ENCODE results near the gene BAZ1A. TPM values are rescaled to one million over a fixed set of nuclear protein-coding genes. Genes with fewer than 3 reads are reported as not detected.
A peak's percentile ranks its signal among the peaks of the same experiment; 100 is the strongest.

Gene BAZ1A
- 10 to 100 TPM; 34.1 to 65.3 (median 61.0) TPM for total RNA-seq

- peak; percentile 56 to 63 for DNase-seq (ENCODE audit: low spot score in 2 of 2)
- intact Hi-C loops (cut with DNase I; ENCODE audit: low total_unique reads) = no loop called here
- Histone ChIP-seq H3K9me3 (no peaks in the 10 kb centered on the region), H3K4me1 (no peaks in the 10 kb centered on the region), H3K4me3 (peak within 1 kb of the TSS; percentile 70 to 92 (median 78)), H3K27me3 (no peaks in the 10 kb centered on the region), H3K27ac (peak within 1 kb of the TSS; percentile 98 to 100), H3K36me3 (no peaks in the 10 kb centered on the region)
- TF ChIP-seq POLR2AphosphoS5 (IDR thresholded peaks at IDR 0.05) (peak; percentile 83 to 92 (median 88)), POLR2A (IDR thresholded peaks at IDR 0.05) (peak; percentile 77), CTCF (IDR thresholded peaks at IDR 0.05) (peak in 2 of 3 donors; percentile 20 to 35)
Observed at GRCh38 chr14:34875031-34875922, at the start of gene BAZ1A. Gene BAZ1A, minus strand, starts transcription at chr14:34875360. Its CDS starts 756 bp downstream, at chr14:34874604.

- Histone ChIP-seq H3K4me1 (no peaks in the 10 kb centered on the region), H3K27me3 (no peaks in the 10 kb centered on the region), H3K4me3 (no peak overlapping the region), H3K9me3 (no peaks in the 10 kb centered on the region), H3K27ac (no peak overlapping the region), H3K36me3 (no peaks in the 10 kb centered on the region)
- intact Hi-C loops (cut with DNase I; ENCODE audit: low total_unique reads) = no loop called here
- no peak for DNase-seq (ENCODE audit: low spot score in 2 of 2)
- TF ChIP-seq POLR2AphosphoS5 (IDR thresholded peaks at IDR 0.05) = no peak
- no peak for TF ChIP-seq POLR2A (IDR thresholded peaks at IDR 0.05)
- no peak for TF ChIP-seq CTCF (IDR thresholded peaks at IDR 0.05)
Observed at GRCh38 chr14:34920339-34920738, 45.2 kb upstream of the BAZ1A start.

GRCh38 chr14:34913619-34914018 is 38.5 kb upstream of the BAZ1A start:
- no peak for DNase-seq (ENCODE audit: low spot score in 2 of 2)
- TF ChIP-seq CTCF (IDR thresholded peaks at IDR 0.05) (no peak), POLR2A (IDR thresholded peaks at IDR 0.05) (no peak), POLR2AphosphoS5 (IDR thresholded peaks at IDR 0.05) (no peak)
- no peak overlapping the region for H3K27ac ChIP-seq
- H3K9me3 ChIP-seq = no peaks in the 10 kb centered on the region
- no peak overlapping the region for H3K4me3 ChIP-seq
- intact Hi-C loops (cut with DNase I; ENCODE audit: low total_unique reads) = no loop called here
- H3K4me1 ChIP-seq = no peaks in the 10 kb centered on the region
- H3K36me3 ChIP-seq = no peaks in the 10 kb centered on the region
- H3K27me3 ChIP-seq = no peaks in the 10 kb centered on the region

GRCh38 chr14:34912966-34913365 is 37.8 kb upstream of the BAZ1A start:
- no peaks in the 10 kb centered on the region for H3K9me3 ChIP-seq
- no peak for DNase-seq (ENCODE audit: low spot score in 2 of 2)
- TF ChIP-seq POLR2AphosphoS5 (IDR thresholded peaks at IDR 0.05) (no peak), POLR2A (IDR thresholded peaks at IDR 0.05) (no peak), CTCF (IDR thresholded peaks at IDR 0.05) (no peak)
- no peaks in the 10 kb centered on the region for H3K36me3 ChIP-seq
- intact Hi-C loops (cut with DNase I; ENCODE audit: low total_unique reads) = no loop called here
- no peaks in the 10 kb centered on the region for H3K27me3 ChIP-seq
- no peaks in the 10 kb centered on the region for H3K4me1 ChIP-seq
- no peak overlapping the region for H3K27ac ChIP-seq
- no peak overlapping the region for H3K4me3 ChIP-seq

GRCh38 chr14:34912182-34912581 is 37.0 kb upstream of the BAZ1A start:
- H3K36me3 ChIP-seq = no peaks in the 10 kb centered on the region
- no peak for DNase-seq (ENCODE audit: low spot score in 2 of 2)
- no peak overlapping the region for H3K4me3 ChIP-seq
- no peaks in the 10 kb centered on the region for H3K9me3 ChIP-seq
- intact Hi-C loops (cut with DNase I; ENCODE audit: low total_unique reads) = no loop called here
- no peaks in the 10 kb centered on the region for H3K4me1 ChIP-seq
- no peak overlapping the region for H3K27ac ChIP-seq
- TF ChIP-seq POLR2A (IDR thresholded peaks at IDR 0.05) (no peak), CTCF (IDR thresholded peaks at IDR 0.05) (no peak), POLR2AphosphoS5 (IDR thresholded peaks at IDR 0.05) (no peak)
- no peaks in the 10 kb centered on the region for H3K27me3 ChIP-seq
